HG03280 (cell line): ENCODE results near the gene VNN1.
"Not testable (repeated sequence)": the region's sequence is repeated elsewhere in the genome, so short reads cannot be mapped to it uniquely, and the experiment has no call there.

Source experiments
- ATAC-seq: cut with Tn5 transposase; IDR thresholded peaks from one replicate; pipeline ENCODE4 v1.9.1; 2021; ENCODE audit warnings: mild to moderate bottlenecking, moderate library complexity; ENCODE audit not compliant: unreplicated experiment

The VNN1 gene

DNA sequence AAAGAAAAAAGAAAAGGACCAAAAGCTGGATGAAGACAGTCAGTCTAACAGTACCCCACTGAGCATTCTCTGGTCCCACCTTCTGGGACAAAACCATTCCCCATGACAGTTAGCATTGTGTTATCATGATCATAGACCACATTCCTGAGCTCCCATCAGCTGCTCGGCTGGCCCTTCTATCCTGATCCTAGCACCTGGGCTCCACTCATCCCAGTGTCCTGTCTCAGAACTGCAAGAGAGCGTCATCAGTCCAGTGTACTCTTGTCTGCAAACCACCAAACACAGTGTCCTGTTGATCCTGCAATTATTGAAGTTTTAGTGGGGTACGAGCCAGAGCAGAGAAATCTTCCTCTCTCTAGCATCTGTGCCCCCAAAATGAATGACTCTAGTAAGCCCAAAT, 38.9 kb downstream of the VNN1 start:
- ATAC-seq: no peak

DNA sequence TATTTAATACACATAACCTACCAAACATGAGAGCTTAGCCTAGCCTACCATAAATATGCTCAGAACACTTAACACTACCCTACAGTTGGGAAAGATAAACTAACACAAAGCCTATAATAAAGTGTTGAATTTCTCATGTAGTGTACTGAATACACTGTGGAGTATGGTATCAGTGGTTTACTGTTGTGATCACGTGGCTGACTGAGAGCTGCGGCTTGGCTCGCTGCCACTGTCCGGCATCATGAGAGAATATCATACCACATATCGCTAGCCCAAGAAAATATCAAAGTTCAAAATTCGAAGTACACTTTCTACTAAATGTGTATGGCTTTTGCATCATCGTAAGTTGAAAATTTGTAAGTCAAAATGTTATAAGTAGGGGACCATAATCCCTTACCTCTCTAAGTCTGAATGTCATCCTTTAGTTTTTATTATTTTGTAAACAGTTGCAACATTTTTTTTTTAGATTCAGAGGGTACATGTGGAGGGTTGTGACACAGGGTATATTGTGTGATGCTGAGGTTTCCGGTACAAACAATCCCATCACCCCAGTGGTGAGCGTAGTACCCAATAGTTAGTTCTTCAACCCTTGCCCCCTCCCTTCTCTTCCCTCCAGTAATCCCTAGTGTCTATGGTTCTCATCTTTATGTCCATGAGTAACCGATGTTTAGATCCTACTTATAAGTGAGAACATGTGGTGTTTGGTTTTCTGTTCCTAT, 40.3 kb downstream of the VNN1 start:
- ATAC-seq: no peak

DNA sequence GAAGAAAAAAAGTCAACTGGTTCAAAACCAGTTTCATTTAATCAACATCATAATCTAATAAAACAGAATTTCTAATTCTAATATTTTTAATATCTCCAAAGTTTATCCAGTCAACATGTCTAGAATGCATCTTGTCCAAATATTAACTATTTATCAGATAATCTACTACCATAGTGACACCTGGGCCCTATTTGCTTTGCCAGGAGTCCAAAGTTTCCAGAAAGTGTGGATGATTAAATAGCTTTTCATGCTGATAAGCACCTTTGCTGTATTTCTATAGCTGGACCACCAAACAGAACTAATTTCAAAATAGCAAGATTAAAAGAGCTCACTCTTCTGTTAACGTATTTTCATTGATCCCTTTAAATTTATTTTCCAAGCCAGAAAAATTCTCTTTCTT, 42.6 kb downstream of the VNN1 start:
- ATAC-seq: no peak

DNA sequence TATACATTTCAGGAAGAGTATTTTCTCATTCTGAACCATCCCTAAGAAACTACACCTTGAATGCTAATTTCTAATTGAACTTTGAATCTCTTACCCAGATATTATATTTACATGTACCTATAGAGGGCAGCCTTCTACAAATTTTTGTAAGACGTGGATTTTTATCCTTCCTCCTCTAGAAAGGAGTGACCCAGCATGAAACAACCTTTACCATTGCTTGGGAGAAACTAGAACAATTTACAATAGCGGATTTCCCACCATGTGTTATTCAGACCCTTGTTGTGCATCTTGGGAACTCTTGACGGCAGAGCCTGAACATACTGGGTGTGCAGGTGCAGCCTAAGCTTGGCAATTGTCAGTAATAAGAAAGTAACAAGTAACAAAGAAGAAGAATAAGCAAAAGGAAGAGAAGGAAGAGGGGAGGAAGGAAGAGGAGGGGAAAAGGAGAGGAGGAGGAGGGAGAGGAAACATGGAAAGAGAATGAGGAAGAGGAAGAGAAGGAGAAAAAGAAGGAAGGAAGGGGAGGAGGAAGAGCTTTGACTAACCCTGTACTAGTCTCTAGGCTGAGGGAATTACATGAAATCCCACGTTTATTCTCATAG, 44.1 kb downstream of the VNN1 start:
- ATAC-seq: peak; percentile 55

DNA sequence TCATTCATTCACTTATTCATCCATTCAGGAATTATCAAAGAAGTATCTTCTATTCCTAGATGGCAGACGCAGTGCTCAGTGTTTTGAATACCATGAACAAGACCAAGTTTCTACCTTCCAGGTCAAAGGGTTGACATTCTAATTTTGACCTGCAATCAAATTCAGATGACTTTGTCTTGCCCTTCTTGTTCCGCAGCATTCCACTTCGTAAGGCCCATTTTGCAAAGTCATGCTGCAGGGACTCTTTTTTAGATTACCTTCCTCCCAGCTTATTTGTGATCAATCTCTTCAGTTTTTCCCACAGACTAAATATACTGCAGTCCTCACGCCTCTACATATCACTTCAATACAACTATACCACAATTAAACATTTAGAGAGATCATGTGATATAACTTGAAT, 47.7 kb downstream of the VNN1 start:
- ATAC-seq: no peak

DNA sequence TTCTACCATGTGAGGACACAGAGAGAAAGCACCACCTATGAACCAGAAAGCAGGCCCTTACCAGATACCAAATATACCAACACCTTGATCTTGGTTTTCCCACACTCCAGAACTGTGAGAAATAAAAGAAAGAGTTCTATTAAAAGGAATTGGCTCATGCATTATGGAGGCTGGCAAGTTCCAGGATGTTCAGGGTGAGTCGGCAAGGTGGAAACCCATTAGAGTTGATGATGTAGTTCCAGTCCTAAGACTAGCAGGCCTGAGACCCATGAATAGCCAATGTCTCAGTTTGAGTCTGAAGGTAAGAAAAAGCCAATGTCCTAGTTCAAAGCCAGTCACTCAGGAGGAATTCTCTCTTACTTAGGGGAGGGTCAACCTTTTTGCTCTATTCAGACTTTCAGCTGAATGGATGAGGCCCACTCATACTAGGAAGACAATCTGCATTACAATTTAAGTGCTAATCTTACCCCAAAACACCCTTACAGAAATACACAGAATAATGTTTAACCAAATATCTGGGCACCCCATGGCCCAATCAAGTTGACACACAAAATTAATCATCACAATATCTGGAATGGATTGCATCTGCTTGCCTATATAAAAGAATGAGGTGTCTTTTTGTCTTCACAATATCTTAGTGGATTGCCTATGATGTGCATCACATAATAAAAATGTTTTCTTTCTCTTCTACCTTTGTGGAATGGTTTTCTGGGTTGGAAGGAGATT, 49.4 kb downstream of the VNN1 start:
- ATAC-seq: no peak

DNA sequence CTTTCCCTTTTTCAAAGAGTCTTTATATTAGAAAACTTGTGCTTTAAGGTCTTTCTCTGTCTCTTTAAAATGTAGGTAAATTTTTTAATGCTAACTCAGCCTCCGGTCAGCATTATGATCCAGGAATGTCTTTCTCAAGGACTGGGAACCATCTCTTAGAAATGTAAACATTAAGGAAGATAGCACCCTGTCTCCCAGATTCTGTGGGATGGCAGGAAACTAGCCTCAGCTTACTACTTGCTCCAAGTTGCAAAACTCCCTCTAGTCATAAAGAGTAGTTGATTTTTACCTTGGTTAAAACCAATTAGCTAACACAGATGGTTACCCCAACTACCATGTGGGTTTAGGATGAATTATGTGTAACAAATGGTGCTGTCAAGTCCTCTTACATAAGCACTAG, 50.2 kb downstream of the VNN1 start:
- no peak for ATAC-seq

DNA sequence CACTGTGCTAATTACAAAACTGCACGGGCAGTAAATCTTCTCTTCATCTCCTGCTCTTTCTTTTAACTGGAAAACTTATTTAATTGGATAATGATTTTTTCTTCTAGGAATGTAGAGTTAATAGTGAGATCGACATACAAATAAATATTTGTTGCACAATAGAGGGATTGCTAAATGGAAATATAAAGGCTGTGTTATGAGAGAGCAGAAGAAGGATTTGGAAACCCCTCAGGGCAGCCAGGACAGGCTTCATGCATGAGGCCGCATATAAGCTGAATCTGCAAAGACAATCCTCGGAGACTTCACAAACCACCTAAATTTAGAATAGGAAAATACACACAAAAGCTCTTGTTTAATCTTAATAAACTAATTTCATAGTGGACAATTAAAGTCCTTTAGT, 51.9 kb downstream of the VNN1 start:
- no peak for ATAC-seq

DNA sequence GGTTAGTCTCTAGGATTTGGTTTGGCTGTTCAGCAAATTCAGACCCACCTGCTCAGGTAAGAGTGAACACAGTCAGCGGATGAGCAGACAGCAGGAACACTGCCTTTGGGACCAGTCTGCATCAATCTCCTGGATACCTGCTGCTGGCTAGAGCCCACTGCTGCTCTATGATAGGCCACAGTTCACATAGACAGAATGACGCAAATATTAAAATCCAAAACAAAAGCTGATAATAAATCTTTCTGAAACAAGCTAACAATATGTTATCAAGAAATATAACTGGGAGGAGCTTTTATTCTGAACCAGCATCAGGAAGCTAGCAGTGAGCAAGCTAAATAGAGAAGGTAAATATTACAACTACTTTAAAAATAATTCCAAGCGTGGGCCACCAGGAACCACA, 54.8 kb downstream of the VNN1 start, which contains the start of gene TAAR1:
TAAR1 (minus strand) TSS at position 101 of the 400 bp plus-strand sequence. CDS start 13,179 bp downstream, outside the sequence.
- no peak for ATAC-seq

DNA sequence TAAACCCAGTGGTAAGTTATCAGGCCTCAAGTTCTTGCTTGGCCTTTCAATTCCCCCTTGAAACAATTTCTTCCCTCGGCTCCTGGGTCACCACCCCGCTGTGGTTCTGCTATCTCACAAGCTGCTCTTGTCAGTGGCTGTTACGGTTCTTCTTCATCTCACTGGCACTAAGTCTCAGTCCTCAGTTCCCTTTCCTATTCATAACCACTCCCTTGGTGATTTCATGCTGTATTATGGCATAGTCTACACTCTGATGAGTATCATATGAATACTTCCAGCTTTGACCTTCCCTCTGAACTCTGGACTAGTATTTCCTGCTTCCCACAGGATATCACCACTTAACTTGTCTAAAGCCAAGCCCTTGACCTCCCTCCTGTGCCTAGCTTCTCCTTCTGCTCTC, 62.8 kb downstream of the VNN1 start:
- no peak for ATAC-seq

DNA sequence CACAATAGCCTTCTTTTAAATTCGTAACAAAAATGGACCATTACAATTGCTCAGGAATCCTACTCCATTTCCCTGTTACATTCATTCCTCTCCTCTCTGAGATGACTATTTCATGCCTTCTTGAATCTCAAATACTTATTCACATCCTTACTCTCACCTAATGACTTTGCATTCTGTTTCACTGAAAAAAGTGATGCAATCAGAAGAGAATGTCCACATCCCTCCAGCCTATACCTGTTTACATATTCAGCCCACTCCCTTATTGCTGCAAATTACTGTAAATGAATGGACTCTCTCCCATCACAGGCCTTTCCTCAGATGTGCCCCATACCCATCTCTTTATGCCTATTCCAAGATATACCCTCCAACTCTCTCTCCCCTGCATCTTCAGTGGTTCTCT, 63.4 kb downstream of the VNN1 start:
- no peak for ATAC-seq

DNA sequence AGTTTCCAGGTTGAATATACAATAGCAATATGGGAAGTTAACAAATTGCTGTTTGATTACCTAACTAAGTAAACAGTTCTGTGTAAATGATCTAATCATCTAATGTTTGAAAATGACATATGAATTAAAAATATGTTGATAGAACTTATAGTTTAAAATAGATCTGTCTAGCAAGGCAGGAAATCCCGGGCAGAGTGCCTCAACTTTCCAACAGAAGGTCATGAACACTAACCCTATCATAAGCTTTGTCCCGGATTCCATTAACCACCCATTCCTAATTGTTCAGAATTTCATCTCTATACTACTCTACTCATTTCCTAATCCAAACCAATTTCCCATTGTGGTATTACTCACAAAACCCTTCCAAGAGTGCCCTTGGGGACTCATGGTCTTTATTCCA, 65.0 kb downstream of the VNN1 start:
- no peak for ATAC-seq

DNA sequence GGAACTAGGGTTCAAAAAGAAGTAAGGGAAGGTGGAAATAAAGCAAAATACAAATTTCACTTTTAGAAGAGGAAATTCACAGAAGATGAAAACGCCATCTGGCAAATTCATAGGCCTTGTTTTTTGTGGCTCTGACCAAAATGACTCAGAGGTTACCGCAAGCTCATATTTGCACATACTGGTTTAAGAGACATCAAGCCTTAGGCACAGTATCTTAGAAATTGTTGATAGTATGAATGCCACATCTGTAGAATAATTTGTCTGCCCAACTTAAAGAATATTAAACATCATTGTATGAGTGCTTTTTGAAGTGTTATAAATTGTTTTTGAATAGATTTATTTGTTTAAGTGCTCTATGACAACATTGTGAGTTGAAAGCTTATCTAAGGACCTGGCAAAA, 65.5 kb downstream of the VNN1 start:
- peak; percentile 82 for ATAC-seq

DNA sequence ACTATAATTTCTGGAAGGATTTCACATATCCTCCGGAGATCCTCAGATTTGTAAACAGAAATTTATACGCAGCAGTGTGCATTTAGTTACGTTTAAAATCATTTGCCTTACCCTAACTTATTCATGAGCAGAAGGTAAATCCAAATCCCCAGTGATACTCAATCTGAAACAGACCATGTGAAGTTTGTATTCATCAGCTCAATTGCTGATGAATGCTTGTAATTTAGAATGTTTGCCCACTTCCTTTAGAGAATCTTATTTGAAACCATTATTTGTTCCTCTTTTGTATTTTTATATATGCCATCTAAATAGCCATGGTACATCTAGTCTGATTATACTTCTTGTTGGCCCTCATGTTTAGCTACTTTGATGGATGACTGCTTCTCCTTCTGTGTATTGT, 70.3 kb downstream of the VNN1 start:
- no peak for ATAC-seq

DNA sequence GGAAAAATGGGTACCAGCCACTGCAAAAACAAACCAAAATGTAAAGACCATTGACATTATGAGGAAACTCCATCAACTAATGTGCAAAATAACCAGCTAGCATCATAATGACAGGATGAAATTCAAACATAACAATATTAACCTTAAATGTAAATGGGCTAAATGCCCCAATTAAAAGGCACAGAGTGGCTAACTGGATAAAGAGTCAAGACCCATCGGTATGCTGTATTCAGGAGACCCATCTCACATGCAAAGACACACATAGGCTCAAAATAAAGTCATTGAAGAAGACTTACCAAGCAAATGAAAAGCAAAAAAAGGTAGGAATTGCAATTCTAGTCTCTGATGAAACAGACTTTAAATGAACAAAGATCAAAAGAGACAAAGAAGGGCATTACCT, 76.7 kb downstream of the VNN1 start:
- ATAC-seq: not testable (repeated sequence)

DNA sequence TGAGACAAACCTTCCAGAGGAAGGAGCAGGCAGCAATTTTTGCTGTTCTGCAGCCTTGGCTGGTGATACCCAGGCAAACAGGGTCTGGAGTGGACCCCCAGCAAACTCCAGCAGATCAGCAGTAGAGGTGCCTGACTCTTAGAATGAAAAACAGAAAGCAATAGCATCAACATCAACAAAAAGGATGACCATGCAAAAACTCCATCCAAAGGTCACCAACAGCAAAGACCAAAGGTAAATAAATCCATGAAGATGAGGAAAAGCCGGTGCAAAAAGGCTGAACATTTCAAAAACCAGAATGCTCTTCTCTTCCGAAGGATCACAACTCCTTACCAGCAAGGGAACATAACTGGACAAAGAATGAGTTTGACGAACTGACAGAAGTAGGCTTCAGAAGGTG, 77.9 kb downstream of the VNN1 start:
- not testable (repeated sequence) for ATAC-seq

DNA sequence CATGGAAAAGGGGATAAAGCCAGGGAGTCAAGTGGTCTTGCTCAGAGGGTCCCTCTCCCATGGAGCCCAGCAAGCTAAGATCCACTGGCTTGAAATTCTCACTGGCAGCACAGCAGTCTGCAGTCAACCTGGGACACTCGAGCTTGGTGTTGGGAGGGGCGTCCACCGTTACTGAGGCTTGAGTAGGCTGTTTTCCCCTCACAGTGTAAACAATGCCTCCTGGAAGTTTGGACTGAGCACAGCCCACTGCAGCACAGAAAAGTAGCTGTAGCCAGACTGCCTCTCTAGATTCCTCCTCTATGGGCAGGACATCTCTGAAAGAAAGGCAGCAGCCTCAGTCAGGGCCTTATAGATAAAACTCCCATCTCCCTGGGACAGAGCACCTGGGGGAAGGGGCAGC, 78.6 kb downstream of the VNN1 start:
- not testable (repeated sequence) for ATAC-seq

DNA sequence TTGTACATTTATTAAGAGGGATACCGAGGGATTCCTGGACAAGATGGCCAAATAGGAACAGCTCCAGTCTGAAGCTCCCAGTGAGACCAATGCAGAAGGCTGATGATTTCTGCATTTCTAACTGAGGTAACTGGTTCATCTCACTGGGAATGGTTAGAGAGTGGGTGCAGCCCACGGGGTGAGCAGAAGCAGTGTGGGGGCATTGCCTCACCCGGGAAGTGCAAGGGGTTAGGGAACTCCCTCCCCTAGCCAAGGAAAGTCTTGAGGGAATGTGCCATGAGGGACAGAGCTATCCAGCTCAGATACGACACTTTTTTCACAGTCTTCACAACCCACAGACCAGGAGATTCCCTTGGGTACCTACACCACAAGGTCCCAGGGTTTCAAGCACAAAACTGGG, 79.1 kb downstream of the VNN1 start:
- ATAC-seq: no peak

DNA sequence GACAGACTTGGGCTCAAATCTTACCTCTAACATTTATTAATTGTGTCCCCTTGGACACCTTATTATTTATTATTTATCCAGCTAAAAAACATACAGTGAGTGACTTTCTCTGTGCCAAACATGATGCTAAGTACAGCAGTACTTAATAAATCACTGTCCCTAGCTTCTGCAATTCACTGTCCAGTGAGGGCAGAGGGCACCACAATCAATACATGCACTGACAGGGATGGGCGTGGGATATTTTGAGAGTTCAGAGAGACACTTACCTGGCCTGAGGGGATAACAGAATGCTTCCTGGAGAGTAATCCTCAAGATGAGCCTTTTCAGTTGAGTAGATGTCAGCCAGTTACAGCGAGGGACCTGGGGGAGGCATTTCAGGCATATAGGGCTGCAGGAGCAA, 80.5 kb downstream of the VNN1 start:
- no peak for ATAC-seq
